Stimulated activated CD8-positive, alpha-beta memory T cell treated with anti-CD3 and anti-CD28 coated beads, Interleukin-4, amount 100 ng/mL, for 1 hour (primary cell): ENCODE data around the gene CPEB2.

Experiments used
- DNase-seq, 2 donors: peaks; one replicate each; pipeline ENCODE4 v3.0.0-alpha.2; 2020; ENCODE audit warnings: low read depth in 2 of 2, low spot score in 1 of 2

Gene CPEB2

DNA sequence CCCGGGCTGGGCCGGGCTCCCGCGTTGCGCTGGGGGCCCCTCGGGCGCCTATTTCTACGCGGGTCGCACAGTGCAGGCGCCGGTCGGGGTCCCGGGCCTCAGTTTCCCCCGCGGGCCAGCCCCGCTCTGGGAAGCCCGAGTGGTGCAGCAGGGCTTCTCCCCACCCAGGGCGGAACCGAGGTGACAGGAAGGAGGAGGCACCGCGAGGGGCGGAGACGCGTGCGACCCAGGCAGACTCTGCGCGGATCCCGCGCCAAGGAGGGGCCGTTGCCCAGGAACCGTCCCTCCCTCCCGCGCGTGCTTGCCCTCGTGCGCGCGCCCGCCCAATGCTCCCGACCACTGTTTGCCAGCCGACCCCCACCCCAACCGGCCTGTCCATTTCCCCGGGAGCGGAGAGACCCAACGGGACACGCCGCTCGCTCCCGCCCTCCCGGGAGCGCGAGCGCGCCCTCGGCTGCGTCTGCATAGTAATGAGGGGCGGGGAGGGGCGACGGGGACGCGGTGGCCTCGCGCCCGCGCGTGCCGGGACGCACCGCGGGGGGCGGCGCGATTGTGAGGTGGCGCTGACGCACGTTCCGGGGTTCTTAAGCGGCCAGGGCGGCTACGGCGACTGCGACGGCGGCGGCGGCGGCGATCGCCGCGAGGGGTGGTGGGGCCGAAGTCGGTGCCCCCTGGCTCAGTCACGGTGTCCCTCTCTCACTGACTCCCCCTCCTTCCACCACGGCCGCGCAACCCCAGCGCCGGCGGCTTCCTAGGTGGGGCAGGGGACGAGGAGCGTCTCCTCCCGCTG lies at the start of gene CPEB2:
Gene CPEB2, plus strand, starts transcription at position 613 of the 790 bp plus-strand sequence. CDS start 193 bp downstream, outside the sequence.
- DNase-seq, result peak; percentile 71 to 83

DNA sequence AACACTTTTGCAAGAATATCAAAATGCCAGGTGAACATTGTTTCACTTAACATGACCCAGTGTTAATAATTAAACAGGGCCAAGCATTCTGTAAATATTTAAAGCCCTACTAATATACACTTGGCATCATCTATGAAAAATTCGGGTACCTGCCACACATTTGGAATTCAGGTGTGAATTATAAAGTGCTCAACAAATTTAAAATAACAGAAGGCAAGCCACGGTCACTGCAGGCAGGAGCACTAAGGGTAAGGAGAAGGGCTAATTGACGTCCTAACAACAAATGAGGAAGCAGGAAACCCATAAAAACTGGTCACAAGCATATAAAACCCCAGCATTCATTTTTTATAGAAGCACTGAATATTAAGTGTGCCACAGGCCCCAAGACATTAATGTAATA lies 43.8 kb upstream of the CPEB2 start:
- DNase-seq, result no peak

DNA sequence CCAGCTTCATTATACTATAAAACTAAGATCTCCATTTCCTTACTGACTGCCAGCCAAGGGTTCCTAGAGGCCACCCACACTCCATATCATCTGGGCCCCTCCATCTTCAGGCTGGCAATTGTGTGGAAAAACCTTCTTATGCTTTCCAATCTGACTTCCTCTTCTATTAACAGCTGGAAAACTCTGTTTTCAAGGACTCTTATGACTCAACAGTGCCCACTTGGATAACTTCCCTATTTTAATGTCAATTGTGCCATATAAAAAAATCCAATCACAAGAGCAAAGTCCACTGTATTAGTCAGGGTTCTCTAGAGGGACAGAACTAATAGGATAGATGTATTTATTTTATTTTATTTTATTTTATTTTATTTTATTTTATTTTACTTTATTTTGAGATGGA lies 41.0 kb upstream of the CPEB2 start:
- no peak for DNase-seq

DNA sequence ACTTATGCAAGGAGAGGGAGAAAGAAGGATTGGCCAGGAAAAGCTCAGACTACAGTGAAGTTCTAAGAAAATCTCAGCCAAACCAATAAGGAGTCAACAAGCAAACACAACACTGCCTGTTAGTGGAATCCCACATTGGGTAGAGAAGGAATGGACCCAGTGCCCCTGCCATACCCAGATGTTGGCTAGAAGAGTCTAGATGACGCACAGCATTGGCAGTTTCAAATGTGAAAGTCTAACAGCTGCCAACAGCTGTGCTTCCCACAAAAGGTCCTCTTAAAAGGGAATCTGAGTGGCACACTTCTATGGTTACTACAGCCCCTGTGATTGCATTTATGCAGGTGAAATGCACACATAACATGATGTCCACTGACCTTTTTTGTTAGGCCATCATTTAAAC lies 37.2 kb upstream of the CPEB2 start:
- DNase-seq, result no peak

DNA sequence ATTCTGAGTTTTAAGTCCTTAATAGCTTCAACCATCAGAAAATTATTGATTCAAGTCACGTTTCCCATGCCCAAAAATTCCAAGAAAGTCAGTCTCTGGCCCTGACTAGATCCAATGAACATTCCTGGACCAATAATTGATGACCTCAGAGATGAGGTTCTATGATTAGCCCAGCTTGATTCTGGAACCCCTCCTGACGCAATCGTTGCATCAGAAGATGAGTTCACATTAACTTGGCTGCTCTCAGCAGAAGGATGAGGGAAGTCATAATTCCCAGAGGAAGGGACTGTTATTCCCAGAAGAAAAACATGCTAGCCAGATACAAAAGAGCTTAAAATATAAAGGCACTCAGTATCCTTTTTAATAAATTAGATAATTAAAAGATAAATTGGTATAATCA lies 34.3 kb upstream of the CPEB2 start:
- DNase-seq, result no peak

DNA sequence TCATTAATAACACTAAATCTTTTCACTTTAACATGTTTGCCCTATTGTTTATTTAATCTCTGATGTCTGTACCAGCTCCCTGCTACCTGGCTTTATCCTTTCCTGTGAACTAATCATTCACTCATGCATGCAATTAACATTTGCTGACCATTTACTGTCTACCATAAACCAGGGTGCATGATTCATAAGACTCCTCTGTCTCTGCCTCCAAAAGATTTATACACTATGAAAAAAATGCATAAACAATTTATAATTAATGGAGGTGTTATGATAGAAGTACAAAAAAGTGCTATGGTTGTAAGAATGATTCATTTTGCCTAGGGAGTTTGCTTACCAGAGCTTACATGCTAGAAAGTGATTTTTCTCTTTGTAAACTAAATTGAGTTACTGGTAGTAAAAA lies 24.5 kb upstream of the CPEB2 start:
- DNase-seq, result no peak

DNA sequence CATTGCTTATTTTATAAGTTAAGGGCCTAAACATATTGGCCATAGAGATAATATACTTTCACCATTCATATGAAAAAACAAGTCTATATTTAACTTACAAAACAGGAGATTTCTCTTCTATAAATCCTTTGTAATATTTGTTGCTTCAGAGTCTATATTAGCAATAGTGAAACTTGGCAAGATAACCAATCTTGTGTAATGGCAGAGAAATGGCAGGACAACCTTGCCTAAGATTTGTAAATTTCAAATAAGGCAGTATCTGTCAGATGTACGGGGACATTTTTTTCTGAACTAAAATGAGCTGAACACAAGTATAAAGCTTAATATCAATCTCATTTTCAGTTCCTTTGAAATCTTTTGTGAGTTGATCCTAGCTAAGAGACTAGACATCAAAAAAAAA lies 17.8 kb upstream of the CPEB2 start:
- DNase-seq, result no peak

DNA sequence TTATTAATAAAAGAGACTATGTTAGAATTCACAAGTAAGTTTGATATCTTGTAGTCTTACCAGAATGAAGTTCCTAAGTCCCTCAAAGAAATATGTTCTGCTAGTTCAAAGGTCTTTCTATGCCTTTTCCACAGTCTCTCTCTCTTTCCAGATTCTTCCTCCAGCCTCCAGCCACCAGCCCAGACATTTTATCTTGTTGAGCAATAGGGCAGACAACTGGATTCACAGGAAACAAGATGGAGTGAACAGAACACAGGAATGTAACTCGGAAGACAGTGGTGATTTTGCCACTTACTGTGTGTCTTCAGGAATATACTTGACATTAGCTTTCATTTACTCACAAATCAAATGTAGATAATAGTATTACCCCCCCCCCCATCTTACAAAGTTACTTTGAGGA lies 17.1 kb upstream of the CPEB2 start:
- DNase-seq, result no peak

DNA sequence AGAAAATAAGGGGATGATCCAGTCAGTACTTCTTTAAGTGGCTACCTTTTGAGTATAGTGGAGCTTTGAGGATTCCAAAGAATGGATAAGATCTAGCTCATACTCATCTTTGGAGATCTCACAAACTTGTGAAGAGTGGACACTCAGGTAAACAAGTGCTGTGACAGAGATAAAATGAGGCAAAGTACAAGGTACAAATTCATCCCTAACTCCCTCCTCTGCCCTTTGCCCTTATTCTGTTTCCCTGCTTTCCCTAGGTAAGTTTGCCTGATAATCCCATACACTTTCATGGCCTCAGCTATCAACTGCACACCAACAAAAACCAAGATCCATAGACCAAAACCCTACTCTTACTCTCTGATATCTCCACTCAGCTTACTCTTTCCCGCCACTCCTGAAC lies 16.4 kb upstream of the CPEB2 start:
- no peak for DNase-seq

DNA sequence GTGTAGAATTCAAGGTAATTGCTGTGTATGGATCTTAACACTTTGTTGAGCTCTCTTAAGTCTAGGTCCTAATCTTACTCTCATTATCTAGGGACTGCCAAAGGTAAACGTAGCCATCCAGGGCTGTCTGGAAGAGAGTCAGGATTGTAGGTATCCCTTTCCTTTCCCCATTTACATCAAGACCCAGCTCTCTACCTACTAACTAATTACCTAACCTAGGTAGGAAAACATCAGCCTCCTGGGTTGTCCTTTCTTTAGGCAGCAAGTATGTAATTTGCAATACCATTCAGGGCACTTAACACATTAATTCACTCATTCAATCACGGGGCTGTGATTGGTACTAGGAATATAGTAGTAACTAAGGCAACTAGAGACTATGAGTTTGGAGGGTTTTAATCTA lies 15.2 kb upstream of the CPEB2 start:
- DNase-seq, result no peak

DNA sequence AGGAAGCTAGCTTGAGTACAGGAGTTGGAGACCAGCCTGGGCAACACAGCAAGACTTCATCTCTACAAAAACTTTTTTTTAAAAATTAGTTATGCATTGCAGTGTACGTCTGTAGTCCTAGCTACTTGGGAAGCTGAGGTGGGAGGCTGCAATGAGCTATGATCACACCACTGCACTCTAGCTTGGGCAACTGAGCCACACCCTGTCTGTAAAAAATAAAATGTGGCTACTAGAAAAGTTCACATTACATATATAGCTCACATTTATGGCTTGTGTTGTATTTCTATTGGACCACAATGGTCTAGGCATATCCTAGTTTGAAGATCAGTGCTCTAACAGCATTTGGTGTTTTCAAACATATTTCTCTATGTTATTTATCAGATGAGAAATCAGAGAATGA lies 11.8 kb upstream of the CPEB2 start:
- no peak for DNase-seq

DNA sequence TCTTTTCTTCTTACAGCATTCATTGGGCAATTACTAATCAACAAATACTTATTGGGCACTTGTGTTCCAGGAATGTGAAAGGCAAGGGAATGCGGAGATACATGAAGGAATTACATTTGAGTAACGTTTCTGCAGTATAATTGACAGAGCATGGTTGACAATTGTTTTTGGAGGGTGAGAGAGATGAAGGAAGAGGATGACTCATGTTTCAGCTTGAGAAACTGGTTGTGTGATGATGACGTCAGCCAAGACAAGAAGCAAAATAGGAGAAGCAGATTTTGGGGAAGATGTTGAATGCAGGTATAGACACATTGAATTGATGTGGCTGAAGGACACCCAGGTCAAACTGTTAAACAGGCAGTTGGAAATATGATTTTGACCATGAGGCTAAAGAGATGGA lies 8.0 kb upstream of the CPEB2 start:
- no peak for DNase-seq

DNA sequence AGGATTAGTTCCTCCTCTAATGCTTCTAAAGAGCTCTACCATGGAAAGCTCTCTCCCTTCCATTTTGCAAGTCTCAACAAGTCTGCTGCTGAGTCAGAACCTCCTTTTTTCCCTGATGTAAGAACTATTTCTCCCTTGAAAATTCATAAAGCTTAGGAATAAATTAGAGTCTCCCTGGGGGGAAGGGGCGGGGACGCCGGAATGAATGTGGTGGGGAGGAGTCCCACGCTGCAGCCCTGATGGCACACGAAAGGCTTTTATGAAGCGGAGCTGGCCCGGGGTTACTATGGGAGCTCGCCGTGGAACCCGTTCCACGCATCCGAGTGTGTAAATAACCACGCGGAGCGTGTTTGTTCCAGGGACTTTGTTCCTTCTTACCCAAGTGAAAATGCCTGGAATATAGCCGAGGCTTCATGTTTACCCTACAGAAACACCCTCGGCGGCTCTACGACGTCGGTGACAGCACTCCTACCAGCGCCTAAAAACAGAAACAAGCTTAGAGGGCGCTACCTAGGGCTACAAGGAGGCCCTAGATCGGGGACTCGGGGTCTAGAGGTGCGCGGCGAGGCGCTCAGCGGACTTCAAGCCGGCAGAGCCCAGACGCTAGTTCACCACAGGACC lies 923 bp upstream of the CPEB2 start:
- DNase-seq, result peak; percentile 15 to 16

DNA sequence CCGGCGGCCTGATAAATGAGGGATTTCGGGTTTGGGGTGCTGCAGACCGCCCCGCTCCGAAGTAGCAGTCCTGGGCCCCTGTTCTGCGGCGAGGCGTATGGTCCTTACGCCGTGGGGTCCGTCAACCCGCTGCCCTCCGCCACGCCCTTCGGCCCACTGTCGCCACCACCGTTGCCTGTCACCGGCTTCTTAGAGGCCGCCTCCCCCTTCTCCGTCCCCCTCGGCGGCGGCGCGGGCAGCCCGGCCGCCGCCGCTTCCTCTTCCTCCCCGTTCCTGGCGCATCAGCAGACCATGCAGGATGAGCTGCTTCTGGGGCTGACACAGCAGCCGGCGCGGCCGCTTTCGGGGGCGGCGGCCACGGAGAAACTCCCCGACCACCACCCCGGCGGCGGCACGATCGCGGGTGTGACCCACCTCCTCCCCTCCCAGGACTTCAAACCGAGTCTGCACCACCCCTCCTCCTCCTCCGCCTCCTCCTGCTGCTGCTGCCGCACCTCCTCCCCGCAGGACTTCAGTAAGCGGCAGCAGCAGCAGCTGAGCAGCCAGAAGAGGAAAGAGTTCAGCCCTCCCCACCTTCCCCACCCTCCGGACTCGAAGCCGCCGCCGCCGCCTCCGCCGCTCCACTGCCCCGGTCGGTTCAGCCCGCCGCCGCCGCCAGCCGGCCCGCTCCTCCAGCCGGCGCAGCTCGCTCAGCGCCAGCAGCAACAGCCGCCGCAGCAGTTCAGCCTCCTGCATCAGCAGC lies 549 bp downstream of the CPEB2 start:
- peak; percentile 56 to 57 for DNase-seq

DNA sequence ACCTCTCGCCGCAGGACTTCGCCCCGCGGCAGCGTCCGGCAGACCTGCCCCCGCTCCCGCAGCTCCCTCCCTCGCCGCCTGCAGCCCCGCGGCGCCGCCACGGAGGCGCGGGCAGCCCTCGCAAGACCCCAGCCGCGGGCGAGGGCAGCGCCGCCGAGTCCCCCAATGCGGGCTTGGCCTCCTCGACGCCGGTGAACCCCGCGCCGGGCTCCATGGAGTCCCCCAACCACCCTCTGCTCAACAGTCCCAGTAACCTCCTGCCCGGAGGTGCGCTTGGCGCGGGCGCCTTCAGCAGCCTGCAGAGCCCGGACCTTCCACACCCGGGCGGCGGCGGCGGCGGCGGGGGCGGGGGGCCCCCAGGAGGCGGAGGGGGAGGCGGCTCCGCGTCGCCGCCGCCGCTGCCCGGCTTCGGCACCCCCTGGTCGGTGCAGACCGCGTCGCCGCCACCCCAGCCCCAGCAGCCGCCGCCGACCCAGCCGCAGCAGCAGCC lies 1.2 kb downstream of the CPEB2 start:
- DNase-seq, result peak in 1 of 2 donors; percentile 33

DNA sequence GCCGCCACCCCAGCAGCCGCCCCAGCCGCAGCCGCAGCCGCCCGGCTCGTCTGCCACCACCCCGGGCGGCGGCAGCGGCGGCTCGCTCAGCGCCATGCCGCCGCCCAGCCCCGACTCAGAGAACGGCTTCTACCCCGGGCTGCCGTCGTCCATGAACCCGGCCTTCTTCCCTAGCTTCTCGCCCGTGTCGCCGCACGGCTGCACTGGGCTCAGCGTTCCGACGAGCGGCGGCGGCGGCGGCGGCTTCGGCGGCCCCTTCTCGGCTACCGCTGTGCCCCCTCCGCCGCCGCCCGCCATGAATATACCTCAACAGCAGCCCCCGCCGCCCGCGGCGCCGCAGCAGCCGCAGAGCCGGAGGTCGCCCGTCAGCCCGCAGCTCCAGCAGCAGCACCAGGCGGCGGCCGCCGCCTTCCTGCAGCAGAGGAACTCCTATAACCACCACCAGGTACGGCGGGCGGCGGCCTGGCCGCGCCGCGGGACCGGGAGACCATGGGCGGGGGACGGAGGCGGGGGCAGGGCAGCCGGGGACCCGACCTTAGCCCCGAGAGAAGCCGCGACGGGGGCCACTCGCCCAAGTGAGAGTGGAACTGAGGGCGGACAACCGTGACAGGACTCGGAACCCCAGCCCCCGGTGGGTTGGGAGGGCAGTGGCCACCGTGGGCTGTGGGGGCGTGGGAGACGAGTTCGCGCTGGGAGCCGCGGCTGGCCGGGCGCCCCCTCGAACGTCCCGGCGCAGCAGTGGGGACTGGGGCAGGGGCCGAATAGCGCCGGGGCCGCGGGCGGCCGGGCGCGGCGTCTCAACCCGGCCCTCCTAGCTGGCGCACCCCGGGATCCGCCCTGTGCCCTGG lies 1.8 kb downstream of the CPEB2 start:
- DNase-seq, result peak; percentile 13 to 19

DNA sequence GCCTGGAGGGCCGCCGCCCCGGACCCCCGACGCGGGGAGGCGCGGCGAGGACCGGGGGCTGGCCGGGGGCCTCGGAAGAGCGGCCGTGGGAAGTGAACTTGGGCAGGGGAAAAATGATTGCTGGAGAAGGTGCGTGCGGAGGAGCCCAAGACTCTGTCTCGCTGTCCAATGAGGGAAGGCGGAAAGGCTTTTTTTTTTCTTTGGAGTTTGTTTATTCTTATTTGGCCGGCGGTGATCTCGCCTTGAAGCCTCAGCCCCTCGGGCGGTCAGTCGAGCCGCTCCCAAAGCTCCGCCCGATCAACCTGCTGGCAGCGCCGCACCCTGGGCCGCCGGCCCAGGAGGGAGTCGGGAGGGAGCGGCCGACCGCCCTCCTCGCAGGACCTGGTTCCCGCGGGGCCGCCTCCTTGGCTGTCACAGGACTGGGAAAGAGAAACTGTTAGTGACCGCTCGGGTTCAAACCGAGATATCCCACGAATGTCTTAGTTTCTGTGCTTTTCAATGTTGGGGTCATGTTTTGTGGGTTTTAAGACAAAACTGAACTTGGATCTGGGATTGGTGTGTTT lies 2.5 kb downstream of the CPEB2 start:
- DNase-seq, result no peak

DNA sequence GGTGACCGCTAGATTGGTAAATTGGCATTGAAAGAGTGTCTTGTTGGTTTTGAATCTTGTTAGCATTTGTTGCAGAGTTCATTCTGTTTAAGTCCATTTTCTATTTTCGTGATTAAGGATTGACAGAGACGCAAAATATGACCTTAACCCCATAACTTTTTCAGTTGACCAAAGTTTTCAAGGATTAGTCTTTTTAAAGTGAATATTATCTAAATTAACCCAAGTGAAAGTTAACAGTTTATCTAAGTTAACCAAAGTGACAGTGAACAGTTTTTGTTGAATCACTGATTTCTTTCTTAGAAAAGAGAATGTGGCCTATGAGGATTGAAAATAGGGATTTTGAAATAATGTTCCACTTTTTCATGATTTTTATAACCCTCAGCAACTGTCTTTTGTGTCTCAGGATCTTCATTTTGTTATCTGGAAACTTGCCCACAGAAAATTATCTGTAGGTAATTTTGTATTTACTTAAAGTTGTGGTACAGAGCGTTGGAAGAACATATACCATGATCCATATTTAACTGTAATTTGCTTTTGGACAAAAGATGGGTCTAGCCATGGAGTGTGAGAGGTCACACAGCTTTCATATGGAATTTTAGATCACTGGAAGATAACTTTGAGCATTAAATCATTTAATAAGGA lies 3.3 kb downstream of the CPEB2 start:
- no peak for DNase-seq

DNA sequence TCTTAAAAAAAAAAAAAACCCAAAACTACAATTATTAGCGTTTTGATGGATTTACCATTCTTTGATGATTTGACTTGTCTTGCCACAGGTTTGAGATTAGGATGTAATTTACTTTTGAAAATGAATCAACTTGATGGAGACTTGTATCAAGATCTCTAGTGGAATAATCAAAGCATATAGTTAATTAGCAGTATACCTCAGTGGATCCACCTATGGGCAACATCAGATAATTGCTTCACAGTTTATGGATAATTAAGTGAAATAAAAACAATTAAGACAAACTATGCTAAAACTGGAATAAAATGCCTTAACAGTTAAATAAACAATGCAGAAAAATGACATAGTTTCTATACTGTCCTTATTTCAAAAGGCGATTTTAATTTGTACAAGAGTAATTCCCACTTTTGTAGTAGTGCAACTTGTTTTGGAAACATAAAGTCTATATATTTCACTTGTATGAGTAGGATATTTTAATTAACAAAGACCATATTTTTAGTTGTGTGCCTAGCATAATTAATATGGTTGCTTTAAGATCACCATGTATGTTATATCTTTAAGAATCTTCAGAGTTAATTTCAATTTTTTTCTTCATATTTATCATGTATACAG lies 4.2 kb downstream of the CPEB2 start:
- DNase-seq, result no peak

DNA sequence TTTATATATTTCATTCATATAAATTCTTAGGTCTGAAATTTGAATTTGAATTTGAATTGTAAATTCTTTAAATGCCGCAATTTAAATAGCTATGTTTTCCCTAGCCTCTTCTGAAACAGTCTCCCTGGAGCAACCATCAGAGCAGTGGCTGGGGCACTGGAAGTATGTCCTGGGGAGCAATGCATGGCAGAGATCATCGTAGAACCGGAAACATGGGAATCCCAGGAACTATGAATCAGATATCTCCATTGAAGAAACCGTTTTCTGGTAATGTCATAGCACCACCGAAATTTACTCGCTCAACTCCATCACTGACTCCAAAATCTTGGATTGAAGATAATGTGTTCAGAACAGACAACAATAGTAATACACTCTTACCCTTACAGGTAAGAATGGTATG lies 4.9 kb downstream of the CPEB2 start:
- no peak for DNase-seq
